ENCODE results near the gene RTN4.
A peak's percentile ranks its signal among the peaks of the same experiment; 100 is the strongest.

RTN4 gene

DNA sequence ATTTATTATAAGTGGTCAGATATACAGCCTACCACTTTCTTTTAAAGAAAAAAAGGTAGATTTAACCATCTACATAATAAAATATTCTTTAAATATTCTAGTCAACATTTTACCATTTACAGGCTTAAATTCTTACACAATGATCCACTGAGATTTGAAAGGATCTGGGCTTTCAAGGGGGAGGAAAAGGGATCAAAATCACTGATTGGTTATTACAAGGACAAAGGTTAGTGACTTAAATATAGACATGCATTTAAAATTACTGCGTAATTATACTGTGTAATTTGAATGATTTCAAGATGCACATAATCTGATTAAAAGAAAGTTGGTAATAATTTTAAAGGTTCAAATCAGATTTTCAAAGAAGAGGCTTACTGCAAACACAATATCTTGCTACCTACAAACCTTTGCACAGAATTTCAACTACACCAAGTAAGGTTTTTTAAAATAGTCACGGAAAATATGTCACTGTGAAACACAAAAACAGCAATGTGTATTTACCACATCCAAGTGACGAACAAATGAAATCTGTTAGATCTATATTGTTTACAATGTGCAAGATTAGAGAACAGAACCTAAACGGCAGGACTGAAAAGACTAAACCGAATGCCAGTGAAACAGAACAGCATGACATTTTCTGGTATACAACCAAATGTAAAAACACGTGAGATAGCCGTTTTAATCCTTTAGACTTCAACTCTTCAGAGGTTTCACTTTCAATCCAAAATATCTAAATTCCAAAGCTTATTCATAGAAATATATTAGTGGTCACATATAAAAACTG is 40.8 kb downstream of the RTN4 start:
- Histone ChIP-seq H4K20me1 (ENCODE audit: insufficient read depth, low read length) (no peaks in the 10 kb centered on the region), H3K9ac (ENCODE audit: low read length) (peak overlapping the region; percentile 69), H3K9me2 (ENCODE audit: low read depth, low read length) (no peaks in the 10 kb centered on the region), H3K27ac (ENCODE audit: low read depth, low read length, poor library complexity, severe bottlenecking) (peak overlapping the region; percentile 69), H3K4me1 (ENCODE audit: insufficient read depth, low read length, severe bottlenecking) (peaks cover 89% of the 10 kb centered on the region), H3K4me3 (ENCODE audit: low read depth, low read length, poor library complexity, severe bottlenecking) (peak overlapping the region; percentile 63), H3K79me2 (ENCODE audit: insufficient read depth, low read length) (peaks cover 69% of the 10 kb centered on the region), H3F3A (ENCODE audit: insufficient read depth, low read length) (no peaks in the 10 kb centered on the region), H3K27me3 (ENCODE audit: insufficient read depth, low read length) (no peaks in the 10 kb centered on the region), H3K9me3 (ENCODE audit: low read length) (no peaks in the 10 kb centered on the region), H2AFZ (ENCODE audit: low read length) (no peak overlapping the region), H3K36me3 (ENCODE audit: insufficient read depth, low read length) (no peaks in the 10 kb centered on the region), H3K4me2 (ENCODE audit: low read length) (peak overlapping the region; percentile 86)
- TF ChIP-seq, protein P1, sequence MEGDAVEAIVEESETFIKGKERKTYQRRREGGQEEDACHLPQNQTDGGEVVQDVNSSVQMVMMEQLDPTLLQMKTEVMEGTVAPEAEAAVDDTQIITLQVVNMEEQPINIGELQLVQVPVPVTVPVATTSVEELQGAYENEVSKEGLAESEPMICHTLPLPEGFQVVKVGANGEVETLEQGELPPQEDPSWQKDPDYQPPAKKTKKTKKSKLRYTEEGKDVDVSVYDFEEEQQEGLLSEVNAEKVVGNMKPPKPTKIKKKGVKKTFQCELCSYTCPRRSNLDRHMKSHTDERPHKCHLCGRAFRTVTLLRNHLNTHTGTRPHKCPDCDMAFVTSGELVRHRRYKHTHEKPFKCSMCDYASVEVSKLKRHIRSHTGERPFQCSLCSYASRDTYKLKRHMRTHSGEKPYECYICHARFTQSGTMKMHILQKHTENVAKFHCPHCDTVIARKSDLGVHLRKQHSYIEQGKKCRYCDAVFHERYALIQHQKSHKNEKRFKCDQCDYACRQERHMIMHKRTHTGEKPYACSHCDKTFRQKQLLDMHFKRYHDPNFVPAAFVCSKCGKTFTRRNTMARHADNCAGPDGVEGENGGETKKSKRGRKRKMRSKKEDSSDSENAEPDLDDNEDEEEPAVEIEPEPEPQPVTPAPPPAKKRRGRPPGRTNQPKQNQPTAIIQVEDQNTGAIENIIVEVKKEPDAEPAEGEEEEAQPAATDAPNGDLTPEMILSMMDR (IDR thresholded peaks at IDR 0.05; ENCODE audit: low read length), result no peak
- TF ChIP-seq EZH2 (IDR thresholded peaks at IDR 0.05; ENCODE audit: borderline replicate concordance, low read length), result no peak

DNA sequence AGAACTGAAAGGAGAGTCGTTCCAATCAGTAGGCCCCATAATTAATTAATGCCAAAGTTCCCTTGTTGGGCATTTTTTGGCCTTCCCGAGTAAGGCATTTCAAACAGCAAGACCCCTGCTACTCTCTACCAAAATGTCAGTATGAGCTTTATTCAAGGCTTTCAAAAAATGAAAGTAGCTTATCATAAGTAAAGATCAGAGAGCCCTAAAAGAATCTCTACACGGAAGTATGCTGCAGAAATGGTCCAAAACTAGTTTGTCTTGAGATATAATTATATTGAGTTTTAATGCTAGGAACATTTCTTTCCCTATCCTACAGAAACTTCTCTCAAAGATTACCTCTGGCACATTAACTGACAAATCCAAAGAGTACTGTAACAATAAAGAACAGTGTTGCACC is 43.9 kb downstream of the RTN4 start:
- Histone ChIP-seq H3K9me2 (ENCODE audit: low read depth, low read length) (no peaks in the 10 kb centered on the region), H3K4me1 (ENCODE audit: insufficient read depth, low read length, severe bottlenecking) (peaks cover 78% of the 10 kb centered on the region), H3K79me2 (ENCODE audit: insufficient read depth, low read length) (peaks cover 71% of the 10 kb centered on the region), H3K9ac (ENCODE audit: low read length) (no peak overlapping the region), H4K20me1 (ENCODE audit: insufficient read depth, low read length) (no peaks in the 10 kb centered on the region), H2AFZ (ENCODE audit: low read length) (no peak overlapping the region), H3K4me2 (ENCODE audit: low read length) (peak overlapping the region; percentile 21; the same call in 1 of the 2 replicates), H3K36me3 (ENCODE audit: insufficient read depth, low read length) (no peaks in the 10 kb centered on the region), H3K27me3 (ENCODE audit: insufficient read depth, low read length) (no peaks in the 10 kb centered on the region), H3K9me3 (ENCODE audit: low read length) (no peaks in the 10 kb centered on the region), H3K27ac (ENCODE audit: low read depth, low read length, poor library complexity, severe bottlenecking) (no peak overlapping the region), H3F3A (ENCODE audit: insufficient read depth, low read length) (peaks cover 3% of the 10 kb centered on the region; the same call in 1 of the 2 replicates), H3K4me3 (ENCODE audit: low read depth, low read length, poor library complexity, severe bottlenecking) (no peak overlapping the region)
- no peak for TF ChIP-seq EZH2 (IDR thresholded peaks at IDR 0.05; ENCODE audit: borderline replicate concordance, low read length)
- TF ChIP-seq, protein P1 (IDR thresholded peaks at IDR 0.05; ENCODE audit: low read length), result no peak

DNA sequence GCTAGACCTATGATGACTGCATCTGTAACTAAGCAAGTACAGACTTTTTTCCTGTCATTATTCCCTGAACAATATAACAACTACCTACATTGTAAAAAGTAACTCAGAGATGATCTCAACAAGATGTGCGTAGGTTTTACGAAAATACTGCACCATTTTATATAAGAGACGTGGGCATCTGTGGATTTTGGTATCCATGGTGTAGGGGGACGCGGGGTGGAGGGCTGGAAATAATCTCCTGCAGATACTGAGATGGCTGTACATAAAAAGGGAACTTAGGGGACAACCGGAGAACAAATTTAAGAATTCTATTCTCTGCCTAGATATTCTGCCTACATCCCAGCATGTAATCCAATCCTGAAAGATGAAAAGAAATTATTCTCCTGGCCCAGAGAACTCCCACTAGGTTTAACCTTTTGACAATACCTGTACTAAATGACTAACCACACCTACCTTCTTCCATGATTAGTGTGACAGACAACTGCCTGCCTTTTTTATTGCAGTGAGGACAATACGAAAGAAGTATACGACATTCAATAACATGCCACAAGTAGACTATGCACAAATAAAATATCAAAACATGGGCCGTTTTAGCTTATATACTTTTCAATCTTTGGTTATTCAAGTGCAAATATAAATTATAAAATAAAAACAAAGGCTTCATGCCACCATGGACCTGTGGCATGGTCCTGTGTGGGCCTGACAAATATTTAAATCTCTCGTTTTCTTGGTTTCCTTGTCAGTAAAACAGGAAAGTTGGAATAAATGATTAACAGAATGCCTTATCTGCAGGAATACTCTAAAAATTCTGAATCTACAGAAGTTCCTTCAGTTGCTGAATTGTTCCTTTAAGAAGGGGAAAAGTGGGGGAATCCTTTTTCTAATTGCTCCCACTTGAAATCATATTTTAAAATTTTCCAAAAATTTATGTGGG is 46.3 kb downstream of the RTN4 start:
- TF ChIP-seq, protein P1 (IDR thresholded peaks at IDR 0.05; ENCODE audit: low read length), result no peak
- TF ChIP-seq EZH2 (IDR thresholded peaks at IDR 0.05; ENCODE audit: borderline replicate concordance, low read length), result no peak
- Histone ChIP-seq H2AFZ (ENCODE audit: low read length) (no peak overlapping the region), H3K36me3 (ENCODE audit: insufficient read depth, low read length) (no peaks in the 10 kb centered on the region), H3K4me3 (ENCODE audit: low read depth, low read length, poor library complexity, severe bottlenecking) (no peak overlapping the region), H3K4me2 (ENCODE audit: low read length) (no peak overlapping the region), H3K4me1 (ENCODE audit: insufficient read depth, low read length, severe bottlenecking) (peaks cover 78% of the 10 kb centered on the region), H4K20me1 (ENCODE audit: insufficient read depth, low read length) (no peaks in the 10 kb centered on the region), H3K9ac (ENCODE audit: low read length) (no peak overlapping the region), H3K27me3 (ENCODE audit: insufficient read depth, low read length) (no peaks in the 10 kb centered on the region), H3K9me2 (ENCODE audit: low read depth, low read length) (no peaks in the 10 kb centered on the region), H3F3A (ENCODE audit: insufficient read depth, low read length) (peaks cover 3% of the 10 kb centered on the region; the same call in 1 of the 2 replicates), H3K79me2 (ENCODE audit: insufficient read depth, low read length) (peaks cover 83% of the 10 kb centered on the region), H3K27ac (ENCODE audit: low read depth, low read length, poor library complexity, severe bottlenecking) (peak overlapping the region; percentile 36), H3K9me3 (ENCODE audit: low read length) (no peaks in the 10 kb centered on the region)
